B cell (primary cell): ENCODE measurements around the gene HMGN4. TPM values are rescaled to one million over a fixed set of nuclear protein-coding genes. Genes with fewer than 3 reads are reported as not detected.

Experiments
- ATAC-seq: fragments of 200-7000 bp; cut with Tn5 transposase; one replicate; pipeline ENCODE4 v1.10.0; 2021; ENCODE audit warnings: low read depth, mild to moderate bottlenecking, moderate number of reproducible peaks, moderate library complexity
- CTCF ChIA-PET: fragments of 350-600 bp; sonication (Branson Sonifier 250); formaldehyde crosslinking; loops from one replicate; lab custom pipeline; 2021; ENCODE audit warnings: antibody characterized with exemption, inconsistent platforms; lab: Charles Lee
- POLR2A ChIA-PET: fragments of 350-600 bp; sonication (Branson Sonifier 250); formaldehyde crosslinking; loops from one replicate; lab custom pipeline; 2021; ENCODE audit warnings: antibody characterized with exemption; lab: Charles Lee
- DNase-seq: peaks from one replicate; pipeline ENCODE4 v3.0.0; 2013
- H2AFZ ChIP-seq: 2 replicates; pipeline ENCODE4 v1.6.1; 2012; ENCODE audit warnings: mild to moderate bottlenecking, low read depth, low read length; ENCODE audit not compliant: insufficient read depth, poor library complexity, severe bottlenecking
- H3K27ac ChIP-seq, 2 donors: 1 replicate in 1 of 2; 2 replicates in 1 of 2; pipeline ENCODE4 v1.5.1; 2012 to 2013; ENCODE audit warnings: low read length in 2 of 2, mild to moderate bottlenecking in 2 of 2, moderate library complexity in 1 of 2
- H3K27me3 ChIP-seq, 4 experiments: fragments of 200-600 bp in 1 of 4; sonication (generic) in 1 of 4; replicated peaks in 1 of 4; 1 replicate in 2 of 4; 2 replicates in 2 of 4; pipeline versions ENCODE4 v1.6.1 to v1.7.0; 2013 to 2016; ENCODE audit warnings: low read length in 3 of 4, mild to moderate bottlenecking in 2 of 4, mixed read lengths in 1 of 4, moderate library complexity in 1 of 4; ENCODE audit not compliant: insufficient read depth in 4 of 4, control insufficient read depth in 3 of 4; ENCODE audit errors: control extremely low read depth in 1 of 4
- H3K36me3 ChIP-seq, 2 experiments: replicated peaks in 1 of 2; 1 replicate in 1 of 2; 2 replicates in 1 of 2; pipeline versions ENCODE4 v1.6.1 to v1.7.1; 2013; ENCODE audit warnings: low read length in 1 of 2; ENCODE audit not compliant: insufficient read depth in 2 of 2, control insufficient read depth in 1 of 2; ENCODE audit errors: control extremely low read depth in 1 of 2, extremely low read depth in 1 of 2
- H3K4me1 ChIP-seq, 2 donors: fragments of 200-600 bp in 1 of 2; sonication (generic) in 1 of 2; 1 replicate in 1 of 2; 2 replicates in 1 of 2; pipeline versions ENCODE4 v1.5.1 to v1.6.1; 2013 to 2017; ENCODE audit warnings: low read length in 2 of 2; ENCODE audit not compliant: control insufficient read depth in 2 of 2, insufficient read depth in 2 of 2
- H3K4me2 ChIP-seq: replicated peaks from 2 replicates; pipeline ENCODE3; 2012; ENCODE audit warnings: mild to moderate bottlenecking, low read depth, low read length; ENCODE audit not compliant: poor library complexity, severe bottlenecking
- H3K4me3 ChIP-seq, 5 experiments: fragments of 200-600 bp in 1 of 5; sonication (generic) in 1 of 5; 1 replicate in 3 of 5; 2 replicates in 2 of 5; pipeline versions ENCODE4 v1.5.1 to v1.7.0; 2011 to 2016; ENCODE audit warnings: low read length in 4 of 5, mild to moderate bottlenecking in 4 of 5, low read depth in 2 of 5, control low read depth in 1 of 5, moderate library complexity in 1 of 5; ENCODE audit not compliant: insufficient read depth in 1 of 5; ENCODE audit errors: control extremely low read depth in 1 of 5, extremely low read depth in 1 of 5
- H3K79me2 ChIP-seq: fragments of 200-600 bp; sonication (generic); one replicate; pipeline ENCODE4 v1.6.0; 2016; ENCODE audit warnings: low read length; ENCODE audit not compliant: control insufficient read depth, insufficient read depth
- H3K9ac ChIP-seq: fragments of 200-600 bp; sonication (generic); 2 replicates; pipeline ENCODE4 v1.6.1; 2017; ENCODE audit warnings: mild to moderate bottlenecking, low read length, moderate library complexity
- H3K9me3 ChIP-seq, 3 donors: one replicate each; pipeline versions ENCODE4 v1.6.1 to v1.7.1; 2013; ENCODE audit warnings: low read length in 2 of 3; ENCODE audit not compliant: control insufficient read depth in 2 of 3, insufficient read depth in 1 of 3; ENCODE audit errors: control extremely low read depth in 1 of 3
- H4K20me1 ChIP-seq: 2 replicates; pipeline ENCODE4 v1.6.0; 2012; ENCODE audit warnings: mild to moderate bottlenecking, low read length; ENCODE audit not compliant: insufficient read depth, control insufficient read depth, poor library complexity, severe bottlenecking
- H3K27ac Mint-ChIP-seq: one replicate; pipeline ENCODE4 v1.8.0; 2021; ENCODE audit warnings: mixed read lengths
- H3K27me3 Mint-ChIP-seq: one replicate; pipeline ENCODE4 v1.8.0; 2021; ENCODE audit warnings: mixed read lengths
- H3K4me1 Mint-ChIP-seq: one replicate; pipeline ENCODE4 v1.8.0; 2021; ENCODE audit warnings: mixed read lengths
- H3K4me3 Mint-ChIP-seq: one replicate; pipeline ENCODE4 v1.8.0; 2021; ENCODE audit warnings: mixed read lengths
- H3K9me3 Mint-ChIP-seq: one replicate; pipeline ENCODE4 v1.8.0; 2022; ENCODE audit warnings: mixed read lengths; ENCODE audit not compliant: insufficient read depth
- CTCF ChIP-seq: fragments of 200-600 bp; IDR thresholded peaks from one replicate; pipeline ENCODE4 v1.8.0; 2022; ENCODE audit warnings: antibody characterized with exemption, mild to moderate bottlenecking
- EZH2 ChIP-seq: IDR thresholded peaks from 2 replicates; pipeline ENCODE4 v1.6.1; 2012; ENCODE audit warnings: borderline replicate concordance, low read depth, mild to moderate bottlenecking, moderate library complexity, low read length; ENCODE audit not compliant: insufficient read depth, poor library complexity, severe bottlenecking
- WGBS: methylation state at CpG from one replicate; pipeline ENCODE4 v1.1.5; 2013; ENCODE audit warnings: missing lambda C conversion rate; ENCODE audit not compliant: insufficient coverage; 5-methylcytosine and 5-hydroxymethylcytosine counted together
- intact Hi-C: fragments of 100-400 bp; cut with micrococcal nuclease; formaldehyde crosslinking; loops from one replicate; pipeline ENCODE4 v1.10.0; 2022
- polyA plus RNA-seq: library from polyadenylated mRNA; depleted of rRNA; stranded (reverse); fragments of >200 nt; gene quantifications from 2 replicates; pipeline ENCODE4 v1.2.3, GENCODE V29; 2012
- total RNA-seq, 2 donors: library from RNA; stranded (reverse); fragments of 120-200 nt in 1 of 2; gene quantifications; 1 replicate in 1 of 2; 2 replicates in 1 of 2; pipeline versions ENCODE4 v1.2.3 to v1.2.4, GENCODE V29; 2013 to 2022

HMGN4 gene
- total and polyA plus RNA-seq, 2 donors (not counting 1 experiment from before 2014, with no cell fraction given) = 37.7 to 81.1 TPM

GRCh38 chr6:26571592-26572296 lies 33.6 kb downstream of the HMGN4 start:
- Histone ChIP-seq H3K9ac (peak overlapping the region; percentile 66), H3K4me2 (peak overlapping the region; percentile 79), H3K36me3 (no peaks in the 10 kb centered on the region), H3K27ac (peak overlapping the region in 1 of 2 donors; percentile 44), H3K4me3 (peak overlapping the region; percentile 39 to 80 (median 60)), H3K79me2 (no peaks in the 10 kb centered on the region), H4K20me1 (no peaks in the 10 kb centered on the region), H3K27me3 (peaks cover 0 to 7% (median 0%) of the 10 kb centered on the region in 4 experiments), H2AFZ (peak overlapping the region; percentile 68), H3K9me3 (no peaks in the 10 kb centered on the region), H3K4me1 (peaks cover 17 to 20% of the 10 kb centered on the region in 2 donors)
- ChIA-PET CTCF (interaction anchor here (0.7 to 9.5 kb wide), 21 partner anchors 9 to 567 kb away, joined by 3 to 132 read pairs (median 5); partner anchors contain the start of gene HMGN4), POLR2A (interaction anchor here (0.6 to 0.7 kb wide), 5 partner anchors 13 to 1810 kb away, joined by 3 to 8 read pairs (median 5); no protein-coding TSS in a partner anchor)
- peak; percentile 84 for DNase-seq
- Mint-ChIP-seq H3K4me1 (peaks cover 33% of the 10 kb centered on the region), H3K27ac (peak overlapping the region; percentile 78), H3K9me3 (no peaks in the 10 kb centered on the region), H3K27me3 (peaks cover 7% of the 10 kb centered on the region), H3K4me3 (peak overlapping the region; percentile 89)
- 17% methylated on average over 10 of the region's 24 CpGs for whole genome bisulfite sequencing
- ATAC-seq = peak; percentile 15
- intact Hi-C loops = loop anchor here (1.0 kb wide), 3 partner anchors 17 to 34 kb away; partner anchors contain the start of gene ABT1
- TF ChIP-seq CTCF (no peak), EZH2 (no peak)

- TF ChIP-seq EZH2 (no peak), CTCF (no peak)
- ATAC-seq (no peak), DNase-seq (no peak)
- Histone ChIP-seq H3K79me2 (no peaks in the 10 kb centered on the region), H3K27me3 (peaks cover 0 to 11% (median 5%) of the 10 kb centered on the region in 4 experiments), H3K4me3 (no peak overlapping the region), H2AFZ (no peak overlapping the region), H3K4me2 (no peak overlapping the region), H3K9me3 (peaks cover 5 to 18% (median 14%) of the 10 kb centered on the region in 3 donors), H3K4me1 (peaks cover 23 to 24% of the 10 kb centered on the region in 2 donors), H4K20me1 (no peaks in the 10 kb centered on the region), H3K27ac (no peak overlapping the region), H3K36me3 (no peaks in the 10 kb centered on the region), H3K9ac (no peak overlapping the region)
- CTCF ChIA-PET = interaction anchor here (0.6 to 9.5 kb wide), 2 partner anchors 17 to 240 kb away, joined by 3 to 132 read pairs; no protein-coding TSS in a partner anchor
- Mint-ChIP-seq H3K4me1 (peaks cover 28% of the 10 kb centered on the region), H3K9me3 (peaks cover 2% of the 10 kb centered on the region), H3K27ac (no peak overlapping the region), H3K4me3 (no peak overlapping the region), H3K27me3 (peaks cover 3% of the 10 kb centered on the region)
- POLR2A ChIA-PET = no interaction called here
- intact Hi-C loops = no loop called here
- WGBS = 100% methylated on average over 6 of the region's 10 CpGs
These were observed 37.4 kb downstream of the HMGN4 start for GRCh38 chr6:26575494-26575939.
